SK-N-SH (cell line): ENCODE data around the gene LTBR.

ENCODE experiments used
- EZH2phosphoT487 ChIP-seq: fragments of 200-600 bp; sonication (generic); IDR thresholded peaks from 2 replicates; pipeline ENCODE4 v1.6.1; 2017; ENCODE audit warnings: low read depth, mixed run types, mild to moderate bottlenecking, antibody characterized with exemption, moderate library complexity, borderline replicate concordance
- RXRA ChIP-seq: IDR thresholded peaks from 2 replicates; pipeline ENCODE4 v1.4.0; 2012; ENCODE audit warnings: low read depth, mild to moderate bottlenecking, borderline replicate concordance
- SIN3A ChIP-seq: IDR thresholded peaks from 2 replicates; pipeline ENCODE4 v1.6.1; 2012; ENCODE audit warnings: low read depth, mild to moderate bottlenecking, low read length, moderate library complexity, borderline replicate concordance
- YY1 ChIP-seq: IDR thresholded peaks from 2 replicates; pipeline ENCODE4 v1.4.0; 2012; ENCODE audit warnings: low read depth, mild to moderate bottlenecking
- TF ChIP-seq, protein P1 (sequence below): fragments of 200-600 bp; sonication (generic); IDR thresholded peaks from 2 replicates; pipeline ENCODE4 v1.6.1; 2017; ENCODE audit warnings: antibody characterized with exemption, mild to moderate bottlenecking, moderate library complexity
- TF ChIP-seq, protein P2 (sequence below): fragments of 150-350 bp; IDR thresholded peaks from 2 replicates; pipeline ENCODE4 v1.6.1; 2017; ENCODE audit warnings: antibody characterized with exemption, low read length, low read depth, borderline replicate concordance

DNA sequence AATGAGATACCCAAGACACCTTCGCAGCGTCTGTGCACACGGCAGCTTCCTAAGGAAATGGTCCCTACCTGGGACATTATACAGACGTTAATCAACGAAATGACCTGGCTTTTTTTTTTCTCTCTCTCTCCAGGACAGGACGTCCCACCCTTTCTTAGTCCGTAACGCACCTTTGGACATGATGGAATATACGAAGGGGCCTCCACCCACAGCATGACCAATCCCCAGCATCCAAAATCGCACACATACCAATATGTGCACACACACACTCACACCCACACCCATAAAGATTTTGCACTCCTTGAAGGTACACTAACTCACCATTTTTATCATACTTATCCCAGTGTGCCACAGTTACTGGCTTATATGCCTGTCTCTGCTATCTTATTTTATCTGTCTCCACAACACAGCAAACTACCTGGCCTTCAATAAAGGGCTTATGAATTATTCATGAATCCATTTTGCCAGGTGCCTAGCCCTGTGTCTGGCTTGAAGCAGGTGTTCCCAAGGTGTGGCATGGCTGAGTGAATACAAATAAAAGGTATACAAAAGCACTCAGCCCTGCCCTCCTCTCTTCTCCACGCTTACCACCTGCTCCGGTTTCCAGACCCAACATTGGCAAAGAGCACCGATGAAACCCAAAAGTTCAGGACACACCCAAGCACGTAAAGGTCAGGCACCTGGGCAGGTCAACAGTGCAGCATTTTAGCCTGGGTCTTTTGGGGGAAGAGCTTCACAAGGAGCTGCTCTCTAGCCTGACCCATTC is 10.8 kb upstream of the LTBR start:
- TF ChIP-seq, protein P1, sequence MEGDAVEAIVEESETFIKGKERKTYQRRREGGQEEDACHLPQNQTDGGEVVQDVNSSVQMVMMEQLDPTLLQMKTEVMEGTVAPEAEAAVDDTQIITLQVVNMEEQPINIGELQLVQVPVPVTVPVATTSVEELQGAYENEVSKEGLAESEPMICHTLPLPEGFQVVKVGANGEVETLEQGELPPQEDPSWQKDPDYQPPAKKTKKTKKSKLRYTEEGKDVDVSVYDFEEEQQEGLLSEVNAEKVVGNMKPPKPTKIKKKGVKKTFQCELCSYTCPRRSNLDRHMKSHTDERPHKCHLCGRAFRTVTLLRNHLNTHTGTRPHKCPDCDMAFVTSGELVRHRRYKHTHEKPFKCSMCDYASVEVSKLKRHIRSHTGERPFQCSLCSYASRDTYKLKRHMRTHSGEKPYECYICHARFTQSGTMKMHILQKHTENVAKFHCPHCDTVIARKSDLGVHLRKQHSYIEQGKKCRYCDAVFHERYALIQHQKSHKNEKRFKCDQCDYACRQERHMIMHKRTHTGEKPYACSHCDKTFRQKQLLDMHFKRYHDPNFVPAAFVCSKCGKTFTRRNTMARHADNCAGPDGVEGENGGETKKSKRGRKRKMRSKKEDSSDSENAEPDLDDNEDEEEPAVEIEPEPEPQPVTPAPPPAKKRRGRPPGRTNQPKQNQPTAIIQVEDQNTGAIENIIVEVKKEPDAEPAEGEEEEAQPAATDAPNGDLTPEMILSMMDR = no peak
- no peak for TF ChIP-seq RXRA
- TF ChIP-seq EZH2phosphoT487 = no peak
- no peak for TF ChIP-seq YY1
- TF ChIP-seq, protein P2, sequence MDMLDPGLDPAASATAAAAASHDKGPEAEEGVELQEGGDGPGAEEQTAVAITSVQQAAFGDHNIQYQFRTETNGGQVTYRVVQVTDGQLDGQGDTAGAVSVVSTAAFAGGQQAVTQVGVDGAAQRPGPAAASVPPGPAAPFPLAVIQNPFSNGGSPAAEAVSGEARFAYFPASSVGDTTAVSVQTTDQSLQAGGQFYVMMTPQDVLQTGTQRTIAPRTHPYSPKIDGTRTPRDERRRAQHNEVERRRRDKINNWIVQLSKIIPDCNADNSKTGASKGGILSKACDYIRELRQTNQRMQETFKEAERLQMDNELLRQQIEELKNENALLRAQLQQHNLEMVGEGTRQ = no peak
- TF ChIP-seq SIN3A = no peak
